Fibroblast of pulmonary artery (primary cell): ENCODE measurements around the gene GON7.

ENCODE experiments used
- DNase-seq: peaks from one replicate; pipeline ENCODE4 v3.0.0-alpha.2; 2010; ENCODE audit warnings: low read depth
- H3K4me3 ChIP-seq: replicated peaks from 2 replicates; pipeline ENCODE4 v1.5.1; 2011; ENCODE audit warnings: low read depth, mild to moderate bottlenecking, control low read depth, low read length, moderate library complexity
- CTCF ChIP-seq: IDR thresholded peaks from 2 replicates; pipeline ENCODE4 v1.5.1; 2011; ENCODE audit warnings: mild to moderate bottlenecking, control low read depth, low read length, inconsistent platforms; ENCODE audit errors: missing control alignments

Gene GON7

GRCh38 chr14:93199031-93199430 lies 7.8 kb downstream of the GON7 start:
- H3K4me3 ChIP-seq: no peak overlapping the region
- no peak for TF ChIP-seq CTCF
- no peak for DNase-seq

GRCh38 chr14:93195316-93195999 lies 11.4 kb downstream of the GON7 start:
- DNase-seq: no peak
- TF ChIP-seq CTCF: no peak
- H3K4me3 ChIP-seq: no peak overlapping the region

GRCh38 chr14:93186956-93187355 lies 19.9 kb downstream of the GON7 start:
- DNase-seq: no peak
- H3K4me3 ChIP-seq: no peak overlapping the region
- TF ChIP-seq CTCF: no peak

GRCh38 chr14:93186466-93186865 lies 20.4 kb downstream of the GON7 start:
- H3K4me3 ChIP-seq: no peak overlapping the region
- DNase-seq: no peak
- TF ChIP-seq CTCF: no peak

- peak overlapping the region; percentile 93 for H3K4me3 ChIP-seq
- TF ChIP-seq CTCF: no peak
- no peak for DNase-seq
Measured at GRCh38 chr14:93185349-93185720, 21.5 kb downstream of the GON7 start.

GRCh38 chr14:93184391-93185348 lies 22.2 kb downstream of the GON7 start, which contains the start of the genes LYSET and MOAP1:
TSS of gene LYSET (plus strand) at chr14:93185317. CDS start at chr14:93185406, 89 bp downstream.
TSS of gene MOAP1 (minus strand) at chr14:93184897. CDS start at chr14:93184242, 655 bp downstream.
- no peak for TF ChIP-seq CTCF
- DNase-seq: peak; percentile 82
- peak within 1 kb of the TSS; percentile 93 for H3K4me3 ChIP-seq
